HCT116 (cell line): ENCODE results near the gene MIEF1. TPM values are rescaled to one million over a fixed set of nuclear protein-coding genes. Genes with fewer than 3 reads are reported as not detected.

Experiments
- ATAC-seq: fragments of 200-7000 bp; cut with Tn5 transposase; 2 replicates; pipeline ENCODE4 v1.9.1; 2020; ENCODE audit warnings: mild to moderate bottlenecking, moderate library complexity
- BruUV-seq: library from RNA; stranded (reverse); fragments of 400-500 nt; replicated peaks from 2 replicates; lab custom pipeline; 2021; lab: Mats Ljungman, UMichigan
- CTCF ChIA-PET: fragments of 300-600 bp; sonication (Branson Sonifier 250); formaldehyde crosslinking; loops from one replicate; lab custom pipeline; 2021; ENCODE audit warnings: antibody characterized with exemption; lab: Charles Lee
- POLR2A ChIA-PET: fragments of 300-600, 350-600 bp; sonication (Branson Sonifier 250); formaldehyde crosslinking; loops from one replicate; lab custom pipeline; 2021; ENCODE audit warnings: antibody characterized with exemption; lab: Charles Lee
- RAD21 ChIA-PET, 2 experiments: fragments of 300-600 bp; sonication (Branson Sonifier 250); formaldehyde crosslinking; loops; one replicate each; lab custom pipeline; 2023; ENCODE audit warnings: low total read pairs in 2 of 2; ENCODE audit not compliant: uncharacterized antibody in 2 of 2, unreplicated experiment in 2 of 2, low non-redundant PET in 1 of 2; lab: Charles Lee
- DNase-seq: peaks from one replicate; pipeline ENCODE4 v3.0.0-alpha.2; 2010; ENCODE audit warnings: low read depth, low spot score
- H2AFZ ChIP-seq: fragments of 200-600 bp; shearing (Covaris generic), sonication (generic); 2 replicates; pipeline ENCODE4 v1.6.1; 2017; ENCODE audit warnings: low read depth, mixed run types, mixed read lengths, antibody characterized with exemption, low read length; ENCODE audit not compliant: poor library complexity, severe bottlenecking
- H3K27ac ChIP-seq: 2 replicates; pipeline ENCODE4 v1.5.1; 2012; ENCODE audit warnings: low read depth, low read length
- H3K27me3 ChIP-seq: fragments of 200-600 bp; sonication (generic); 2 replicates; pipeline ENCODE4 v1.6.1; 2016; ENCODE audit warnings: mixed run types, low read length, mixed read lengths; ENCODE audit not compliant: insufficient read depth
- H3K36me3 ChIP-seq, 2 experiments: fragments of 200-500 bp in 1 of 2; fragments of 200-600 bp in 1 of 2; sonication (Bioruptor generic) in 1 of 2; sonication (generic) in 1 of 2; 2 replicates each; pipeline versions ENCODE4 v1.5.1 to v1.6.1; 2014 to 2016; ENCODE audit warnings: low read length in 2 of 2, inconsistent platforms in 1 of 2, mixed read lengths in 1 of 2, mixed run types in 1 of 2; ENCODE audit not compliant: insufficient read depth in 2 of 2, control insufficient read depth in 1 of 2
- H3K4me1 ChIP-seq, 2 experiments: fragments of 200-600 bp in 1 of 2; sonication (generic) in 1 of 2; 2 replicates each; pipeline versions ENCODE4 v1.5.1 to v1.6.1; 2012 to 2017; ENCODE audit warnings: low read length in 2 of 2, inconsistent platforms in 1 of 2, mild to moderate bottlenecking in 1 of 2, mixed read lengths in 1 of 2, mixed run types in 1 of 2, moderate library complexity in 1 of 2; ENCODE audit not compliant: insufficient read depth in 2 of 2, control insufficient read depth in 1 of 2
- H3K4me2 ChIP-seq: fragments of 200-600 bp; sonication (generic); 2 replicates; pipeline ENCODE4 v1.6.1; 2017; ENCODE audit warnings: mixed run types, low read length, mixed read lengths
- H3K4me3 ChIP-seq, 2 experiments: fragments of 200-600 bp in 1 of 2; sonication (generic) in 1 of 2; replicated peaks in 1 of 2; 2 replicates each; pipeline ENCODE4 v1.5.1; 2011 to 2016; ENCODE audit warnings: low read length in 2 of 2, control low read depth in 1 of 2, low read depth in 1 of 2, mild to moderate bottlenecking in 1 of 2, mixed read lengths in 1 of 2, mixed run types in 1 of 2
- H3K79me2 ChIP-seq: fragments of 200-600 bp; sonication (generic); 2 replicates; pipeline ENCODE4 v1.6.1; 2017; ENCODE audit warnings: mild to moderate bottlenecking, mixed run types, low read length, moderate library complexity, mixed read lengths; ENCODE audit not compliant: insufficient read depth
- H3K9ac ChIP-seq: fragments of 200-600 bp; sonication (generic); 2 replicates; pipeline ENCODE4 v1.6.1; 2016; ENCODE audit warnings: low read length, mixed read lengths
- H3K9me2 ChIP-seq: fragments of 200-600 bp; sonication (generic), shearing (Covaris generic); 2 replicates; pipeline ENCODE4 v1.6.1; 2017; ENCODE audit warnings: mixed run types, mild to moderate bottlenecking, moderate library complexity; ENCODE audit not compliant: insufficient read depth
- H3K9me3 ChIP-seq, 2 experiments: fragments of 200-500 bp in 1 of 2; fragments of 200-600 bp in 1 of 2; sonication (Bioruptor generic) in 1 of 2; sonication (generic) in 1 of 2; 2 replicates each; pipeline ENCODE4 v1.6.1; 2014 to 2017; ENCODE audit warnings: low read length in 2 of 2, mixed read lengths in 2 of 2, inconsistent platforms in 1 of 2, low read depth in 1 of 2, mild to moderate bottlenecking in 1 of 2, mixed run types in 1 of 2, moderate library complexity in 1 of 2; ENCODE audit not compliant: control insufficient read depth in 1 of 2, insufficient read depth in 1 of 2
- H4K20me1 ChIP-seq: fragments of 200-600 bp; sonication (generic), shearing (Covaris generic); 2 replicates; pipeline ENCODE4 v1.6.1; 2017; ENCODE audit warnings: mixed run types, mild to moderate bottlenecking, moderate library complexity; ENCODE audit not compliant: insufficient read depth
- CBX3 ChIP-seq: IDR thresholded peaks from 2 replicates; pipeline ENCODE4 v1.6.1; 2012; ENCODE audit warnings: low read depth
- FOSL1 ChIP-seq: IDR thresholded peaks from 2 replicates; pipeline ENCODE4 v1.6.1; 2012; ENCODE audit warnings: low read depth
- REST ChIP-seq: IDR thresholded peaks from 2 replicates; pipeline ENCODE4 v1.6.1; 2012; ENCODE audit warnings: low read depth
- SP1 ChIP-seq: IDR thresholded peaks from 2 replicates; pipeline ENCODE4 v1.6.1; 2012; ENCODE audit warnings: low read depth
- YY1 ChIP-seq: IDR thresholded peaks from 2 replicates; pipeline ENCODE4 v1.6.1; 2011; ENCODE audit warnings: low read length, low read depth, moderate library complexity, mild to moderate bottlenecking; ENCODE audit not compliant: insufficient replicate concordance; ENCODE audit errors: extremely low read depth
- intact Hi-C: fragments of 100-400 bp; cut with micrococcal nuclease; formaldehyde crosslinking; loops from 2 replicates; pipeline ENCODE4 v1.10.0; 2022
- total RNA-seq: library from RNA; stranded (reverse); gene quantifications from one replicate; pipeline ENCODE4 v1.2.1, GENCODE V29; 2021; ENCODE audit not compliant: unreplicated experiment

Gene MIEF1
- total RNA-seq, 1 experiment from 2014 or later, result 42.8 TPM

- DNase-seq (no peak), ATAC-seq (no peak)
- TF ChIP-seq REST (no peak), SP1 (no peak), FOSL1 (no peak), YY1 (no peak), CBX3 (no peak)
- Histone ChIP-seq H3K4me3 (no peak overlapping the region), H3K4me1 (peaks cover 0 to 8% of the 10 kb centered on the region in 2 experiments; a peak in 2 of 4 replicates), H3K4me2 (no peak overlapping the region), H3K9ac (no peak overlapping the region), H3K36me3 (no peaks in the 10 kb centered on the region), H3K9me2 (no peaks in the 10 kb centered on the region), H3K79me2 (no peaks in the 10 kb centered on the region), H3K9me3 (no peaks in the 10 kb centered on the region; a peak in 1 of 4 replicates), H4K20me1 (no peaks in the 10 kb centered on the region), H3K27ac (no peak overlapping the region), H2AFZ (no peak overlapping the region), H3K27me3 (peaks cover 10% of the 10 kb centered on the region; the same call in 1 of the 2 replicates)
- ChIA-PET POLR2A (no interaction called here), CTCF (interaction anchor here (1.1 to 1.4 kb wide), 4 partner anchors 16 to 480 kb away, joined by 3 to 11 read pairs (median 3); no protein-coding TSS in a partner anchor), RAD21 (no interaction called here)
- no TSS peak for BruUV-seq
- intact Hi-C loops, result no loop called here
Observed at GRCh38 chr22:39558950-39559349, 56.9 kb downstream of the MIEF1 start.
